ENCODE data around the gene LITAF.
"Not testable (repeated sequence)": the region's sequence is repeated elsewhere in the genome, so short reads cannot be mapped to it uniquely, and the experiment has no call there.

LITAF gene

GRCh38 chr16:11604783-11605563, 18.3 kb upstream of the LITAF start:
- Histone ChIP-seq H3K36me3 (ENCODE audit: insufficient read depth, low read length) (no peaks in the 10 kb centered on the region), H3K9me3 (ENCODE audit: insufficient read depth, low read length, severe bottlenecking) (no peaks in the 10 kb centered on the region), H3K27ac (ENCODE audit: low read length) (no peak overlapping the region), H3K4me1 (ENCODE audit: insufficient read depth, low read length) (no peaks in the 10 kb centered on the region), H4K20me1 (ENCODE audit: insufficient read depth, low read length) (no peaks in the 10 kb centered on the region), H3K79me2 (ENCODE audit: insufficient read depth, low read length) (no peaks in the 10 kb centered on the region), H3K4me2 (ENCODE audit: insufficient read depth, low read length) (no peak overlapping the region), H2AFZ (ENCODE audit: low read depth, low read length) (no peak overlapping the region), H3K4me3 (ENCODE audit: low read depth in 1 of 2, low read length in 2 of 2) (no peak overlapping the region), H3K9ac (ENCODE audit: low read depth, low read length) (no peak overlapping the region), H3K27me3 (ENCODE audit: insufficient read depth, low read length, poor library complexity) (no peaks in the 10 kb centered on the region)
- TF ChIP-seq EZH2 (IDR thresholded peaks at IDR 0.05; ENCODE audit: borderline replicate concordance, low read depth, low read length, severe bottlenecking): no peak
- no peak for TF ChIP-seq CTCF (IDR thresholded peaks at IDR 0.05; ENCODE audit: borderline replicate concordance, extremely low read depth, low read length, poor library complexity, severe bottlenecking)
- ATAC-seq (ENCODE audit: insufficient read depth, low read depth): no peak
- no peak for DNase-seq

GRCh38 chr16:11604296-11604695, 17.6 kb upstream of the LITAF start:
- not testable (repeated sequence) for H4K20me1 ChIP-seq (ENCODE audit: insufficient read depth, low read length); H3K27me3 ChIP-seq (ENCODE audit: insufficient read depth, low read length, poor library complexity); H3K4me2 ChIP-seq (ENCODE audit: insufficient read depth, low read length); H3K36me3 ChIP-seq (ENCODE audit: insufficient read depth, low read length); H3K4me1 ChIP-seq (ENCODE audit: insufficient read depth, low read length); H3K9ac ChIP-seq (ENCODE audit: low read depth, low read length); H3K79me2 ChIP-seq (ENCODE audit: insufficient read depth, low read length); H2AFZ ChIP-seq (ENCODE audit: low read depth, low read length); H3K9me3 ChIP-seq (ENCODE audit: insufficient read depth, low read length, severe bottlenecking); ATAC-seq (ENCODE audit: insufficient read depth, low read depth); H3K27ac ChIP-seq (ENCODE audit: low read length); H3K4me3 ChIP-seq (ENCODE audit: low read depth in 1 of 2, low read length in 2 of 2); DNase-seq

GRCh38 chr16:11603331-11603750, 16.6 kb upstream of the LITAF start:
- Histone ChIP-seq H3K4me3 (ENCODE audit: low read depth in 1 of 2, low read length in 2 of 2) (no peak overlapping the region), H3K79me2 (ENCODE audit: insufficient read depth, low read length) (no peaks in the 10 kb centered on the region), H3K27me3 (ENCODE audit: insufficient read depth, low read length, poor library complexity) (no peaks in the 10 kb centered on the region), H3K4me1 (ENCODE audit: insufficient read depth, low read length) (no peaks in the 10 kb centered on the region), H3K27ac (ENCODE audit: low read length) (no peak overlapping the region), H2AFZ (ENCODE audit: low read depth, low read length) (no peak overlapping the region), H4K20me1 (ENCODE audit: insufficient read depth, low read length) (no peaks in the 10 kb centered on the region), H3K4me2 (ENCODE audit: insufficient read depth, low read length) (no peak overlapping the region), H3K9ac (ENCODE audit: low read depth, low read length) (no peak overlapping the region), H3K36me3 (ENCODE audit: insufficient read depth, low read length) (no peaks in the 10 kb centered on the region), H3K9me3 (ENCODE audit: insufficient read depth, low read length, severe bottlenecking) (no peaks in the 10 kb centered on the region)
- ATAC-seq (ENCODE audit: insufficient read depth, low read depth): no peak
- no peak for DNase-seq
- no peak for TF ChIP-seq CTCF (IDR thresholded peaks at IDR 0.05; ENCODE audit: borderline replicate concordance, extremely low read depth, low read length, poor library complexity, severe bottlenecking)
- no peak for TF ChIP-seq EZH2 (IDR thresholded peaks at IDR 0.05; ENCODE audit: borderline replicate concordance, low read depth, low read length, severe bottlenecking)

GRCh38 chr16:11602321-11602720, 15.6 kb upstream of the LITAF start:
- DNase-seq: no peak
- Histone ChIP-seq H3K9ac (ENCODE audit: low read depth, low read length) (no peak overlapping the region), H3K27ac (ENCODE audit: low read length) (no peak overlapping the region), H3K4me3 (ENCODE audit: low read depth in 1 of 2, low read length in 2 of 2) (no peak overlapping the region), H4K20me1 (ENCODE audit: insufficient read depth, low read length) (no peaks in the 10 kb centered on the region), H3K27me3 (ENCODE audit: insufficient read depth, low read length, poor library complexity) (no peaks in the 10 kb centered on the region), H2AFZ (ENCODE audit: low read depth, low read length) (no peak overlapping the region), H3K9me3 (ENCODE audit: insufficient read depth, low read length, severe bottlenecking) (no peaks in the 10 kb centered on the region), H3K79me2 (ENCODE audit: insufficient read depth, low read length) (no peaks in the 10 kb centered on the region), H3K36me3 (ENCODE audit: insufficient read depth, low read length) (no peaks in the 10 kb centered on the region), H3K4me2 (ENCODE audit: insufficient read depth, low read length) (no peak overlapping the region), H3K4me1 (ENCODE audit: insufficient read depth, low read length) (no peaks in the 10 kb centered on the region)
- ATAC-seq (ENCODE audit: insufficient read depth, low read depth): no peak
- TF ChIP-seq CTCF (IDR thresholded peaks at IDR 0.05; ENCODE audit: borderline replicate concordance, extremely low read depth, low read length, poor library complexity, severe bottlenecking) (no peak), EZH2 (IDR thresholded peaks at IDR 0.05; ENCODE audit: borderline replicate concordance, low read depth, low read length, severe bottlenecking) (no peak)

All from DND-41 (cell line).